Measurements from ENCODE around the gene PTGES3L.
"Not testable (repeated sequence)": the region's sequence is repeated elsewhere in the genome, so short reads cannot be mapped to it uniquely, and the experiment has no call there.

Gene PTGES3L

GRCh38 chr17:43014020-43014648 lies 34.3 kb upstream of the PTGES3L start:
- DNase-seq (ENCODE audit: low read depth): no peak

GRCh38 chr17:43013296-43013695 lies 33.4 kb upstream of the PTGES3L start:
- no peak for DNase-seq (ENCODE audit: low read depth)

GRCh38 chr17:43011728-43012472 lies 32.0 kb upstream of the PTGES3L start:
- DNase-seq (ENCODE audit: low read depth): no peak

- DNase-seq (ENCODE audit: low read depth): no peak
These were observed 30.9 kb upstream of the PTGES3L start for GRCh38 chr17:43010667-43011308.

GRCh38 chr17:43006639-43007551 lies 27.0 kb upstream of the PTGES3L start, which contains the start of gene IFI35:
Gene IFI35, plus strand, starts transcription at chr17:43006784. Its CDS starts 164 bp downstream, at chr17:43006948.
- peak; percentile 92 for DNase-seq (ENCODE audit: low read depth)

GRCh38 chr17:43003542-43004172 lies 23.8 kb upstream of the PTGES3L start:
- peak; percentile 92 for DNase-seq (ENCODE audit: low read depth)

GRCh38 chr17:43000894-43001293 lies 21.0 kb upstream of the PTGES3L start:
- DNase-seq (ENCODE audit: low read depth): not testable (repeated sequence)

- no peak for DNase-seq (ENCODE audit: low read depth)
These were observed 19.2 kb upstream of the PTGES3L start for GRCh38 chr17:42999003-42999525.

- DNase-seq (ENCODE audit: low read depth): peak; percentile 100
These were observed 18.4 kb upstream of the PTGES3L start, which contains the start of gene RPL27 for GRCh38 chr17:42997984-42998938. Gene RPL27, plus strand, starts transcription at chr17:42998419. Its CDS starts 332 bp downstream, at chr17:42998751.

- no peak for DNase-seq (ENCODE audit: low read depth)
These were observed 17.6 kb upstream of the PTGES3L start for GRCh38 chr17:42997390-42997983.

GRCh38 chr17:42993913-42994312 lies 14.0 kb upstream of the PTGES3L start:
- not testable (repeated sequence) for DNase-seq (ENCODE audit: low read depth)

- no peak for DNase-seq (ENCODE audit: low read depth)
These were observed 13.0 kb upstream of the PTGES3L start for GRCh38 chr17:42992872-42993271.

- no peak for DNase-seq (ENCODE audit: low read depth)
These were observed 11.6 kb upstream of the PTGES3L start for GRCh38 chr17:42991471-42991870.

GRCh38 chr17:42989726-42990652 lies 10.1 kb upstream of the PTGES3L start:
- peak; percentile 85 for DNase-seq (ENCODE audit: low read depth)

GRCh38 chr17:42989141-42989540 lies 9.3 kb upstream of the PTGES3L start:
- DNase-seq (ENCODE audit: low read depth): peak; percentile 34

GRCh38 chr17:42985225-42985624 lies 5.3 kb upstream of the PTGES3L start:
- DNase-seq (ENCODE audit: low read depth): no peak

- DNase-seq (ENCODE audit: low read depth): no peak
These were observed 2.4 kb upstream of the PTGES3L start for GRCh38 chr17:42982266-42982665.

- DNase-seq (ENCODE audit: low read depth): peak; percentile 81
These were observed 1.0 kb upstream of the PTGES3L start for GRCh38 chr17:42980766-42981397.

All from ELR (cell line).